GM12865 (cell line): ENCODE results near the gene FBP1.
A peak's percentile ranks its signal among the peaks of the same experiment; 100 is the strongest.

ENCODE experiments used
- DNase-seq: peaks from one replicate; pipeline ENCODE4 v3.0.0; 2010; ENCODE audit warnings: low read depth
- H3K4me3 ChIP-seq: 2 replicates; pipeline ENCODE4 v1.5.1; 2011; ENCODE audit warnings: mild to moderate bottlenecking, low read depth, low read length, control low read depth
- CTCF ChIP-seq: IDR thresholded peaks from 2 replicates; pipeline ENCODE4 v1.5.1; 2011; ENCODE audit warnings: low read length, control low read depth, low read depth, inconsistent platforms; ENCODE audit not compliant: insufficient read depth; ENCODE audit errors: missing control alignments

Gene FBP1

GRCh38 chr9:94639061-94639998 is at the start of gene FBP1:
TSS of gene FBP1 (minus strand) at chr9:94639518. CDS start at chr9:94639310, 208 bp downstream.
- peak within 1 kb of the TSS; percentile 50 for H3K4me3 ChIP-seq
- no peak for TF ChIP-seq CTCF
- DNase-seq, result peak; percentile 56

GRCh38 chr9:94687451-94687850 is 48.1 kb upstream of the FBP1 start:
- no peak for TF ChIP-seq CTCF
- DNase-seq, result no peak
- H3K4me3 ChIP-seq, result no peak overlapping the region

- TF ChIP-seq CTCF, result no peak
- no peak for DNase-seq
- no peak overlapping the region for H3K4me3 ChIP-seq
Measured at GRCh38 chr9:94685359-94685758, 46.0 kb upstream of the FBP1 start.

GRCh38 chr9:94681508-94681907 is 42.2 kb upstream of the FBP1 start:
- peak; percentile 66 for TF ChIP-seq CTCF
- H3K4me3 ChIP-seq, result no peak overlapping the region
- peak; percentile 70 for DNase-seq

- H3K4me3 ChIP-seq, result no peak overlapping the region
- DNase-seq, result no peak
- no peak for TF ChIP-seq CTCF
Measured at GRCh38 chr9:94680621-94681020, 41.3 kb upstream of the FBP1 start.

GRCh38 chr9:94680020-94680419 is 40.7 kb upstream of the FBP1 start:
- no peak for DNase-seq
- no peak for TF ChIP-seq CTCF

More at GRCh38 chr9:94680020-94680419, 40.7 kb upstream of the FBP1 start:
- H3K4me3 ChIP-seq, result no peak overlapping the region
